KBM-7 (cell line): Measurements from ENCODE around the gene LHPP.
A peak's percentile ranks its signal among the peaks of the same experiment; 100 is the strongest.
"Not testable (repeated sequence)": the region's sequence is repeated elsewhere in the genome, so short reads cannot be mapped to it uniquely, and the experiment has no call there.

Experiments
- DNase-seq: peaks from one replicate; pipeline ENCODE4 v3.0.0-alpha.2; 2015
- in situ Hi-C: fragments of 300-500 bp; cut with MboI; formaldehyde crosslinking; loops from 2 replicates; pipeline ENCODE4 v1.14.3; 2020; ENCODE audit warnings: low sequenced_read_pairs, low pct_unique_long_range_greater_than_20kb, mixed read lengths

LHPP gene

GRCh38 chr10:124573726-124574455 lies 112.3 kb downstream of the LHPP start:
- no peak for DNase-seq
- in situ Hi-C loops: no loop called here

- in situ Hi-C loops: no loop called here
- no peak for DNase-seq
Observed at GRCh38 chr10:124574456-124575070, 112.9 kb downstream of the LHPP start.

GRCh38 chr10:124575107-124576035 lies 113.7 kb downstream of the LHPP start:
- in situ Hi-C loops: no loop called here
- no peak for DNase-seq

- DNase-seq: no peak
- in situ Hi-C loops: no loop called here
Observed at GRCh38 chr10:124576526-124577420, 115.2 kb downstream of the LHPP start.

GRCh38 chr10:124577651-124578050 lies 116.0 kb downstream of the LHPP start:
- DNase-seq: no peak
- in situ Hi-C loops: no loop called here

GRCh38 chr10:124578231-124579010 lies 116.8 kb downstream of the LHPP start:
- in situ Hi-C loops: no loop called here
- DNase-seq: no peak

GRCh38 chr10:124579011-124579399 lies 117.4 kb downstream of the LHPP start:
- no peak for DNase-seq

GRCh38 chr10:124586142-124586541 lies 124.5 kb downstream of the LHPP start:
- in situ Hi-C loops: no loop called here
- no peak for DNase-seq

More at GRCh38 chr10:124579011-124579399, 117.4 kb downstream of the LHPP start:
- in situ Hi-C loops: no loop called here

GRCh38 chr10:124587811-124588211 lies 126.2 kb downstream of the LHPP start:
- in situ Hi-C loops: no loop called here
- DNase-seq: no peak

- in situ Hi-C loops, DNase-seq: not testable (repeated sequence)
Observed at GRCh38 chr10:124588341-124588735, 126.7 kb downstream of the LHPP start.

- peak; percentile 31 for DNase-seq
- in situ Hi-C loops: no loop called here
Observed at GRCh38 chr10:124588736-124589490, 127.3 kb downstream of the LHPP start.

GRCh38 chr10:124589491-124590041 lies 127.9 kb downstream of the LHPP start:
- no peak for DNase-seq
- in situ Hi-C loops: no loop called here

- no peak for DNase-seq
- in situ Hi-C loops: no loop called here
Observed at GRCh38 chr10:124590216-124591122, 128.8 kb downstream of the LHPP start.

- in situ Hi-C loops: no loop called here
- DNase-seq: no peak
Observed at GRCh38 chr10:124591123-124591495, 129.5 kb downstream of the LHPP start.

- DNase-seq: no peak
- in situ Hi-C loops: no loop called here
Observed at GRCh38 chr10:124592101-124592500, 130.5 kb downstream of the LHPP start.

GRCh38 chr10:124592736-124593430 lies 131.3 kb downstream of the LHPP start:
- in situ Hi-C loops: no loop called here
- no peak for DNase-seq
